NCI-H187 (cell line): Measurements from ENCODE around the gene PLD6.

Experiments
- DNase-seq, 2 experiments: peaks; one replicate each; lab custom pipeline; 2025; lab: John Stamatoyannopoulos, UW

The PLD6 gene

GRCh38 chr17:17154981-17155380 is 51.2 kb downstream of the PLD6 start:
- no peak for DNase-seq

- no peak for DNase-seq
These were observed 51.6 kb downstream of the PLD6 start for GRCh38 chr17:17154556-17154955.

- no peak for DNase-seq
These were observed 52.4 kb downstream of the PLD6 start for GRCh38 chr17:17153709-17154108.

GRCh38 chr17:17153071-17153470 is 53.1 kb downstream of the PLD6 start:
- no peak for DNase-seq

GRCh38 chr17:17152385-17152784 is 53.7 kb downstream of the PLD6 start:
- no peak for DNase-seq

GRCh38 chr17:17151962-17152361 is 54.2 kb downstream of the PLD6 start:
- no peak for DNase-seq

- no peak for DNase-seq
These were observed 54.6 kb downstream of the PLD6 start for GRCh38 chr17:17151541-17151940.

GRCh38 chr17:17151055-17151454 is 55.1 kb downstream of the PLD6 start:
- DNase-seq, result no peak
